Measurements from ENCODE around the gene PLCXD3. TPM values are rescaled to one million over a fixed set of nuclear protein-coding genes. Genes with fewer than 3 reads are reported as not detected.
"Not testable (repeated sequence)": the region's sequence is repeated elsewhere in the genome, so short reads cannot be mapped to it uniquely, and the experiment has no call there.

Gene PLCXD3
- total RNA-seq, 2 donors from 2014 or later: not detected

- DNase-seq (ENCODE audit: low spot score in 2 of 2) (no peak), ATAC-seq (no peak)
- H3K9me3 Mint-ChIP-seq: no peaks in the 10 kb centered on the region
- no peak overlapping the region for H3K27ac Mint-ChIP-seq
- peaks cover 0 to 9% of the 10 kb centered on the region in 2 donors for H3K36me3 Mint-ChIP-seq
Observed at GRCh38 chr5:41508186-41508585, 2.2 kb downstream of the PLCXD3 start.

- DNase-seq (ENCODE audit: low spot score in 2 of 2) (no peak), ATAC-seq (no peak)
- Mint-ChIP-seq H3K36me3 (peaks cover 0 to 9% of the 10 kb centered on the region in 2 donors), H3K27ac (no peak overlapping the region), H3K9me3 (no peaks in the 10 kb centered on the region)
Observed at GRCh38 chr5:41507501-41507900, 2.9 kb downstream of the PLCXD3 start.

- Mint-ChIP-seq H3K9me3 (peaks cover 0 to 6% of the 10 kb centered on the region in 2 donors), H3K36me3 (no peaks in the 10 kb centered on the region), H3K27ac (no peak overlapping the region)
- no peak for DNase-seq (ENCODE audit: low spot score in 2 of 2)
- no peak for ATAC-seq
Observed at GRCh38 chr5:41503860-41504259, 6.5 kb downstream of the PLCXD3 start.

- Mint-ChIP-seq H3K27ac (no peak overlapping the region), H3K36me3 (no peaks in the 10 kb centered on the region), H3K9me3 (peaks cover 0 to 6% of the 10 kb centered on the region in 2 donors)
- no peak for ATAC-seq
- DNase-seq (ENCODE audit: low spot score in 2 of 2): no peak
Observed at GRCh38 chr5:41503310-41503709, 7.1 kb downstream of the PLCXD3 start.

GRCh38 chr5:41493490-41494126 lies 16.8 kb downstream of the PLCXD3 start:
- ATAC-seq; H3K36me3 Mint-ChIP-seq; H3K27ac Mint-ChIP-seq; DNase-seq (ENCODE audit: low spot score in 2 of 2): not testable (repeated sequence)
- H3K9me3 Mint-ChIP-seq: peaks cover 4 to 12% of the 10 kb centered on the region in 2 donors

- DNase-seq (ENCODE audit: low spot score in 2 of 2) (no peak), ATAC-seq (no peak)
- Mint-ChIP-seq H3K9me3 (peaks cover 4 to 5% of the 10 kb centered on the region in 2 donors), H3K36me3 (no peaks in the 10 kb centered on the region), H3K27ac (no peak overlapping the region)
Observed at GRCh38 chr5:41485533-41485932, 24.9 kb downstream of the PLCXD3 start.

GRCh38 chr5:41482715-41483114 lies 27.7 kb downstream of the PLCXD3 start:
- no peaks in the 10 kb centered on the region for H3K36me3 Mint-ChIP-seq
- DNase-seq (ENCODE audit: low spot score in 2 of 2): no peak
- no peak overlapping the region for H3K27ac Mint-ChIP-seq
- peaks cover 9 to 10% of the 10 kb centered on the region in 2 donors for H3K9me3 Mint-ChIP-seq
- no peak for ATAC-seq

- peaks cover 10 to 11% of the 10 kb centered on the region in 2 donors for H3K9me3 Mint-ChIP-seq
- no peak for ATAC-seq
- no peak overlapping the region for H3K27ac Mint-ChIP-seq
- no peak for DNase-seq (ENCODE audit: low spot score in 2 of 2)
- H3K36me3 Mint-ChIP-seq: no peaks in the 10 kb centered on the region
Observed at GRCh38 chr5:41482173-41482572, 28.2 kb downstream of the PLCXD3 start.

GRCh38 chr5:41471571-41472208 lies 38.7 kb downstream of the PLCXD3 start:
- Mint-ChIP-seq H3K36me3 (peaks cover 0 to 14% of the 10 kb centered on the region in 2 donors), H3K9me3 (peaks cover 16 to 17% of the 10 kb centered on the region in 2 donors)
- DNase-seq (ENCODE audit: low spot score in 2 of 2); H3K27ac Mint-ChIP-seq; ATAC-seq: not testable (repeated sequence)

GRCh38 chr5:41465493-41466171 lies 44.8 kb downstream of the PLCXD3 start:
- H3K36me3 Mint-ChIP-seq: no peaks in the 10 kb centered on the region
- H3K9me3 Mint-ChIP-seq: peaks cover 5% of the 10 kb centered on the region in 2 donors
- no peak overlapping the region for H3K27ac Mint-ChIP-seq
- DNase-seq (ENCODE audit: low spot score in 2 of 2) (no peak), ATAC-seq (no peak)

- Mint-ChIP-seq H3K9me3 (peaks cover 0 to 1% of the 10 kb centered on the region in 2 donors), H3K27ac (no peak overlapping the region), H3K36me3 (no peaks in the 10 kb centered on the region)
- ATAC-seq (no peak), DNase-seq (ENCODE audit: low spot score in 2 of 2) (no peak)
Observed at GRCh38 chr5:41459557-41459956, 50.8 kb downstream of the PLCXD3 start.

GRCh38 chr5:41457094-41457493 lies 53.3 kb downstream of the PLCXD3 start:
- Mint-ChIP-seq H3K9me3 (no peaks in the 10 kb centered on the region), H3K36me3 (no peaks in the 10 kb centered on the region), H3K27ac (no peak overlapping the region)
- ATAC-seq: no peak
- DNase-seq (ENCODE audit: low spot score in 2 of 2): no peak

GRCh38 chr5:41452506-41452905 lies 57.9 kb downstream of the PLCXD3 start:
- DNase-seq (ENCODE audit: low spot score in 2 of 2) (no peak), ATAC-seq (no peak)
- H3K27ac Mint-ChIP-seq: no peak overlapping the region
- H3K9me3 Mint-ChIP-seq: peaks cover 0 to 3% of the 10 kb centered on the region in 2 donors
- no peaks in the 10 kb centered on the region for H3K36me3 Mint-ChIP-seq

GRCh38 chr5:41447650-41448510 lies 62.5 kb downstream of the PLCXD3 start:
- no peak for DNase-seq (ENCODE audit: low spot score in 2 of 2)
- Mint-ChIP-seq H3K9me3 (peaks cover 3 to 6% of the 10 kb centered on the region in 2 donors), H3K27ac (no peak overlapping the region), H3K36me3 (no peaks in the 10 kb centered on the region)
- ATAC-seq: no peak

GRCh38 chr5:41445937-41446563 lies 64.4 kb downstream of the PLCXD3 start:
- Mint-ChIP-seq H3K27ac (no peak overlapping the region), H3K36me3 (no peaks in the 10 kb centered on the region), H3K9me3 (peaks cover 3 to 6% of the 10 kb centered on the region in 2 donors)
- DNase-seq (ENCODE audit: low spot score in 2 of 2) (no peak), ATAC-seq (no peak)

- H3K9me3 Mint-ChIP-seq: peaks cover 7 to 18% of the 10 kb centered on the region in 2 donors
- ATAC-seq (no peak), DNase-seq (ENCODE audit: low spot score in 2 of 2) (no peak)
- no peaks in the 10 kb centered on the region for H3K36me3 Mint-ChIP-seq
- no peak overlapping the region for H3K27ac Mint-ChIP-seq
Observed at GRCh38 chr5:41435276-41435675, 75.1 kb downstream of the PLCXD3 start.

Data from activated naive CD4-positive, alpha-beta T cell treated with anti-CD3 and anti-CD28 coated beads, Interleukin-2, amount 50 U/mL, for 72 hours (primary cell).